Activated CD8-positive, alpha-beta T cell treated with anti-CD3 and anti-CD28 coated beads for 36 hours (primary cell): ENCODE data around the gene TBC1D9. TPM values are rescaled to one million over a fixed set of nuclear protein-coding genes. Genes with fewer than 3 reads are reported as not detected.
"Not testable (repeated sequence)": the region's sequence is repeated elsewhere in the genome, so short reads cannot be mapped to it uniquely, and the experiment has no call there.

Experiments
- ATAC-seq: fragments of 200-7000 bp; cut with Tn5 transposase; one replicate; pipeline ENCODE4 v1.10.0; 2021; ENCODE audit warnings: mild to moderate bottlenecking, moderate library complexity
- CTCF ChIA-PET: fragments of 350-600 bp; sonication (Branson Sonifier 250); formaldehyde crosslinking; loops from one replicate; lab custom pipeline; 2021; ENCODE audit warnings: antibody characterized with exemption; lab: Charles Lee
- POLR2A ChIA-PET: fragments of 350-600 bp; sonication (Branson Sonifier 250); formaldehyde crosslinking; loops from one replicate; lab custom pipeline; 2021; ENCODE audit warnings: antibody characterized with exemption; lab: Charles Lee
- DNase-seq: peaks from one replicate; pipeline ENCODE4 v3.0.0-alpha.2; 2020
- H3K27ac Mint-ChIP-seq: one replicate; pipeline ENCODE4 v1.8.0; 2021; ENCODE audit warnings: mild to moderate bottlenecking, mixed read lengths
- H3K27me3 Mint-ChIP-seq: one replicate; pipeline ENCODE4 v1.8.0; 2021; ENCODE audit warnings: mixed read lengths
- H3K36me3 Mint-ChIP-seq: one replicate; pipeline ENCODE4 v1.8.0; 2021; ENCODE audit warnings: low read depth, mixed read lengths
- H3K4me1 Mint-ChIP-seq: one replicate; pipeline ENCODE4 v1.8.0; 2021; ENCODE audit warnings: low read depth, mixed read lengths
- H3K4me3 Mint-ChIP-seq: one replicate; pipeline ENCODE4 v1.8.0; 2021; ENCODE audit warnings: mild to moderate bottlenecking, moderate library complexity, mixed read lengths
- H3K9me3 Mint-ChIP-seq: one replicate; pipeline ENCODE4 v1.8.0; 2021; ENCODE audit warnings: mixed read lengths
- CTCF ChIP-seq: fragments of 200-600 bp; IDR thresholded peaks from one replicate; pipeline ENCODE4 v1.8.0; 2022; ENCODE audit warnings: antibody characterized with exemption, mild to moderate bottlenecking
- intact Hi-C: fragments of 100-400 bp; cut with micrococcal nuclease; formaldehyde crosslinking; loops from one replicate; pipeline ENCODE4 v1.10.0; 2022
- total RNA-seq, 2 experiments: library from RNA; stranded (reverse); gene quantifications; one replicate each; pipeline ENCODE4 v1.2.3, GENCODE V29; 2021

The TBC1D9 gene
- total RNA-seq, 2 experiments from 2014 or later, result not detected

GRCh38 chr4:140793291-140793690 lies 37.1 kb upstream of the TBC1D9 start:
- Mint-ChIP-seq H3K9me3 (no peaks in the 10 kb centered on the region), H3K27ac (no peak overlapping the region), H3K4me3 (no peak overlapping the region), H3K4me1 (no peaks in the 10 kb centered on the region), H3K27me3 (peaks cover 5% of the 10 kb centered on the region), H3K36me3 (no peaks in the 10 kb centered on the region)
- ATAC-seq (no peak), DNase-seq (no peak)
- TF ChIP-seq CTCF, result no peak
- CTCF ChIA-PET, result no interaction called here
- intact Hi-C loops, result no loop called here
- POLR2A ChIA-PET, result interaction anchor here (0.6 kb wide), 1 partner anchor 185 kb away, joined by 5 read pairs; no protein-coding TSS in a partner anchor

- H3K9me3 Mint-ChIP-seq, result no peaks in the 10 kb centered on the region
- no peak for TF ChIP-seq CTCF
- no peak overlapping the region for H3K4me3 Mint-ChIP-seq
- CTCF ChIA-PET, result no interaction called here
- H3K4me1 Mint-ChIP-seq, result no peaks in the 10 kb centered on the region
- POLR2A ChIA-PET, result no interaction called here
- H3K36me3 Mint-ChIP-seq, result no peaks in the 10 kb centered on the region
- no peak for DNase-seq
- H3K27me3 Mint-ChIP-seq, result peaks cover 5% of the 10 kb centered on the region
- ATAC-seq, result no peak
- intact Hi-C loops, result no loop called here
- no peak overlapping the region for H3K27ac Mint-ChIP-seq
These were observed 34.6 kb upstream of the TBC1D9 start for GRCh38 chr4:140790765-140791164.

- Mint-ChIP-seq H3K9me3 (no peaks in the 10 kb centered on the region), H3K27me3 (peaks cover 5% of the 10 kb centered on the region), H3K4me3 (no peak overlapping the region), H3K27ac (no peak overlapping the region), H3K36me3 (no peaks in the 10 kb centered on the region), H3K4me1 (no peaks in the 10 kb centered on the region)
- no peak for ATAC-seq
- CTCF ChIA-PET, result no interaction called here
- DNase-seq, result no peak
- intact Hi-C loops, result no loop called here
- no peak for TF ChIP-seq CTCF
- POLR2A ChIA-PET, result no interaction called here
These were observed 34.0 kb upstream of the TBC1D9 start for GRCh38 chr4:140790171-140790570.

- no peak overlapping the region for H3K27ac Mint-ChIP-seq
- H3K36me3 Mint-ChIP-seq, result no peaks in the 10 kb centered on the region
- no peak for TF ChIP-seq CTCF
- no peaks in the 10 kb centered on the region for H3K9me3 Mint-ChIP-seq
- DNase-seq (no peak), ATAC-seq (no peak)
- ChIA-PET CTCF (no interaction called here), POLR2A (no interaction called here)
- intact Hi-C loops, result no loop called here
- H3K4me3 Mint-ChIP-seq, result no peak overlapping the region
- no peaks in the 10 kb centered on the region for H3K4me1 Mint-ChIP-seq
- H3K27me3 Mint-ChIP-seq, result peaks cover 5% of the 10 kb centered on the region
These were observed 33.6 kb upstream of the TBC1D9 start for GRCh38 chr4:140789759-140790158.

- H3K9me3 Mint-ChIP-seq, H3K27me3 Mint-ChIP-seq, POLR2A ChIA-PET, ATAC-seq, DNase-seq, H3K27ac Mint-ChIP-seq, intact Hi-C loops, H3K36me3 Mint-ChIP-seq, H3K4me3 Mint-ChIP-seq, CTCF ChIA-PET, H3K4me1 Mint-ChIP-seq: not testable (repeated sequence)
These were observed 26.6 kb upstream of the TBC1D9 start for GRCh38 chr4:140782787-140783186.

- intact Hi-C loops, result no loop called here
- TF ChIP-seq CTCF, result no peak
- H3K4me3 Mint-ChIP-seq, result no peak overlapping the region
- peaks cover 2% of the 10 kb centered on the region for H3K9me3 Mint-ChIP-seq
- CTCF ChIA-PET, result no interaction called here
- no peaks in the 10 kb centered on the region for H3K4me1 Mint-ChIP-seq
- H3K36me3 Mint-ChIP-seq, result no peaks in the 10 kb centered on the region
- ATAC-seq (no peak), DNase-seq (no peak)
- POLR2A ChIA-PET, result no interaction called here
- no peak overlapping the region for H3K27ac Mint-ChIP-seq
- no peaks in the 10 kb centered on the region for H3K27me3 Mint-ChIP-seq
These were observed 25.4 kb upstream of the TBC1D9 start for GRCh38 chr4:140781596-140781995.
